ENCODE data around the gene PACSIN1.

PACSIN1 gene

DNA sequence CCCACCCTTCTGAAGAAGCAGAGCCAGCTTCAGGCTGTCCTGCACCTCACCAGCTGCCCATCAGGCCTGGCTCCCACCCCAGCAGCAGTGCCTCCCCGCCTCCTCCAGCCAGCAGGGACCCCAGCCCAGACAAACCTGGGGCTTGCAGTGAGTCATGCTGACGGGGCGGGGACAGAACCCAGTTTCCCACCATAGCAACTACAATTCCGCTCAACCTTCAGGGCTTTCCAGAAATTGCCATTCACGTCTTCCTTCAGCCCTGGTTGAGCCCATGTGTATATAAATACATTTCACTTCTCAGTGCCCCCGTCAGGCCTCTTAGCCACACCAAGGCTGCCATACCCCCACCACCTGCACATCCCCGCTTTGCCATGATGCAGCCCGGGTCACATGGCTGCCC lies 85.8 kb downstream of the PACSIN1 start:
- no peak overlapping the region for H3K27ac ChIP-seq (ENCODE audit: low read depth, low read length, severe bottlenecking)
- no peaks in the 10 kb centered on the region for H3K9me3 ChIP-seq (ENCODE audit: control insufficient read depth, low read length)
- peaks cover 3% of the 10 kb centered on the region for H3K4me1 ChIP-seq (ENCODE audit: control insufficient read depth, insufficient read depth, low read length, poor library complexity, severe bottlenecking)
- no peaks in the 10 kb centered on the region for H3K36me3 ChIP-seq (ENCODE audit: control insufficient read depth, insufficient read depth, low read length)
- 90 to 91% methylated on average over 4 to 8 of the region's 8 CpGs for WGBS, 2 experiments (ENCODE audit: insufficient coverage in 2 of 2)
- no peak overlapping the region for H3K4me3 ChIP-seq (ENCODE audit: extremely low read depth, insufficient read depth, low read length, poor library complexity, severe bottlenecking)

DNA sequence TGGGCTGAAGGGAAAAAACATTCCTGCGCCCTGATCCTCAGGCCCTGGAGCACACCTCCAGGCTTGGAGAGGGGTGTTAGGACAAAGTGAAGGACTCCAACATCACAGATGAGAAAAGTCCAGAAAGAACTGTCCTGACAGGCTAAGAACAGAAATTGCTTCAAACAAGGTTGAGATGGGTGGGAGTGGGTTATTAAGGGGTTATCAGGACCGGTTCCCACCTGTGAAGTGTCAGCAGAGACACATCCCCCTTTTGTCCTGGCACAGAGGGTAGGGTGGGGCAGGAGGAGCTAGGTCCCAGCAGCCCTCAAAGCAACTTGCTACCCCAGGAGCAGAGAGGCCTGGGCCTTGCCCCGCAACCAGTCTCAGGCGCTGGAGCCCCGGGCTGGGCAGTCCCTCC lies 86.7 kb downstream of the PACSIN1 start:
- 90 to 100% methylated on average over 1 to 2 of the region's 5 CpGs for WGBS, 2 experiments (ENCODE audit: insufficient coverage in 2 of 2)
- Histone ChIP-seq H3K4me3 (ENCODE audit: extremely low read depth, insufficient read depth, low read length, poor library complexity, severe bottlenecking) (no peak overlapping the region), H3K4me1 (ENCODE audit: control insufficient read depth, insufficient read depth, low read length, poor library complexity, severe bottlenecking) (peaks cover 3% of the 10 kb centered on the region), H3K9me3 (ENCODE audit: control insufficient read depth, low read length) (no peaks in the 10 kb centered on the region), H3K36me3 (ENCODE audit: control insufficient read depth, insufficient read depth, low read length) (no peaks in the 10 kb centered on the region), H3K27ac (ENCODE audit: low read depth, low read length, severe bottlenecking) (no peak overlapping the region)

DNA sequence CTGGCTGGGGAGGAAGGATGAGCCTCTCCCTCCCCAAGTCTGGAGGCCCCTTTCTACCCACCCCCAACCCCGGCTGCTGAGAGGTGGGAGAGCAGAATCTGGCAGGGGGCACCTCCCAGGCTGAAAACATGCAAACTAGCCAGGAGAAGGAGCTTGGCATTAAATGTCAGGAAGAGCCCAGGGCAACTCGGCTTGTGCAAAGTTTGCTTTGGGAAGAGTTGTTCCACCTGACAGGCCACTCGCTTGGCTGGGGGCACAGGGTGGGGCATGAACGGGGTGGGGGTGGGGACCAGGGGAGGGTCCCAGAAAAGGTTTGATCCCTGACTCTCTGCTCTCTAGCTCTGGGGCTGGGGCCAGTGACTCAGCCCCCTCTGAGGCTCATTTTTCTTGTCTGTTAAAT lies 87.3 kb downstream of the PACSIN1 start:
- H3K27ac ChIP-seq (ENCODE audit: low read depth, low read length, severe bottlenecking) = no peak overlapping the region
- H3K9me3 ChIP-seq (ENCODE audit: control insufficient read depth, low read length) = peaks cover 1% of the 10 kb centered on the region
- H3K4me3 ChIP-seq (ENCODE audit: extremely low read depth, insufficient read depth, low read length, poor library complexity, severe bottlenecking) = no peak overlapping the region
- no peaks in the 10 kb centered on the region for H3K36me3 ChIP-seq (ENCODE audit: control insufficient read depth, insufficient read depth, low read length)
- H3K4me1 ChIP-seq (ENCODE audit: control insufficient read depth, insufficient read depth, low read length, poor library complexity, severe bottlenecking) = peaks cover 3% of the 10 kb centered on the region
- 100% methylated on average over 2 of the region's 4 CpGs; no CpG with 5 or more reads in 1 of the 2 experiments for WGBS, 2 experiments (ENCODE audit: insufficient coverage in 2 of 2)

DNA sequence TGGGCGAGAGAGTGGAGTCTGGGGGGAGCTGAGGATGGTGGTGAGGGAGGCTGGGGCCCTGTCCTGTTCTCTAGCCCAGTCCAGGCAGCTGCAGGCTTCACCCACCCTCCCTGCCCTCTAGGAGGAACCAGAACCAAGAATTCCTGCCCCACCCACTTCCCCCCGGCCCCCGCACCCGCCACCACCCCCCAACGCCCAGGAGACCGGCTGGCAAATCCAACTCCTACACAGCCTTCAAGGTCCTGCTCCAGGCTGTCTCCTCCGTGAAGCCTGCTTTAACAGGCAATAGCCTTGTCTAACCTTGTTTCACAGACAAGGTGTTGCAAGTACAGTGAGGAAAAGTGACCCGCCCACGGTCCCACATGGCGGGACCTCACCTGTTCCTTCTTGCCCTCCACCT lies 87.9 kb downstream of the PACSIN1 start:
- WGBS, 2 experiments (ENCODE audit: insufficient coverage in 2 of 2) = 61 to 86% methylated on average over 4 to 5 of the region's 10 CpGs
- Histone ChIP-seq H3K27ac (ENCODE audit: low read depth, low read length, severe bottlenecking) (no peak overlapping the region), H3K4me3 (ENCODE audit: extremely low read depth, insufficient read depth, low read length, poor library complexity, severe bottlenecking) (no peak overlapping the region), H3K36me3 (ENCODE audit: control insufficient read depth, insufficient read depth, low read length) (no peaks in the 10 kb centered on the region), H3K9me3 (ENCODE audit: control insufficient read depth, low read length) (peaks cover 6% of the 10 kb centered on the region), H3K4me1 (ENCODE audit: control insufficient read depth, insufficient read depth, low read length, poor library complexity, severe bottlenecking) (peaks cover 3% of the 10 kb centered on the region)

DNA sequence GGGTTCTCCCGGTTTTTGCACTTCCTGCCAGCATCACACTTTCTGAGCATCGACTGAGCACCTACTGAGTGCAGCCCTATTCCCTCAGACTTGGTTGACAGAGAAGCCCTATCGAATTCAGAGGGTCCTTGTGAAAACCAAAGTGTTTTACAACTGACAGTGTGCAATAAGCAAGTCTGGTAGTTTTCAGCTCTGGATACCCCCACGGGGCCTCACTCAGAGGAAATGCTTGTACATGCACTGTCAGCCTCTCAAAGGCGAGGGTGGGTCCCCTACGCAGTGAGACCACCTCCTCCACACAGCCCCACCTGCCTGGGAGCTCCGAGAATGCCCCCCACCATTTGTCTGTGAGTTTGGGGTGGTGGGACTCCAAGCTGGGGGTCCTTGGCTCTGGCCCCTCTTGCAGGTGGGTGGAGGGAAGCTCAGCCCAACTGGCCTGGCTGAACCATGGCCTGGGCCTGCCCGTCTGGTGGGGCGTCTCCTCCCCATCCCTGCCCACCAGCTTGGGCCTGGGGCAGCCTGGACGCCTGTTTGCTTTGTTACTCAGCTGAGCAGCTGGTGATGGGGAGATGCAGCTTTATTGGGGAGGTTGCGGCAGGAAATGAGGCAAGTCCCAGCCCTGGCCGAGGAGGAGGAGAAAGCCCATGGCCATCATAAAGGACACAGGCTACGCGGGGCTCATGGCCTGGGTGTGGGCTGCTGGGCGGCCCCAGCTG lies 88.6 kb downstream of the PACSIN1 start:
- Histone ChIP-seq H3K9me3 (ENCODE audit: control insufficient read depth, low read length) (peaks cover 6% of the 10 kb centered on the region), H3K27ac (ENCODE audit: low read depth, low read length, severe bottlenecking) (no peak overlapping the region), H3K36me3 (ENCODE audit: control insufficient read depth, insufficient read depth, low read length) (no peaks in the 10 kb centered on the region), H3K4me1 (ENCODE audit: control insufficient read depth, insufficient read depth, low read length, poor library complexity, severe bottlenecking) (peaks cover 3% of the 10 kb centered on the region), H3K4me3 (ENCODE audit: extremely low read depth, insufficient read depth, low read length, poor library complexity, severe bottlenecking) (no peak overlapping the region)
- 84 to 86% methylated on average over 7 to 8 of the region's 15 CpGs for WGBS, 2 experiments (ENCODE audit: insufficient coverage in 2 of 2)

DNA sequence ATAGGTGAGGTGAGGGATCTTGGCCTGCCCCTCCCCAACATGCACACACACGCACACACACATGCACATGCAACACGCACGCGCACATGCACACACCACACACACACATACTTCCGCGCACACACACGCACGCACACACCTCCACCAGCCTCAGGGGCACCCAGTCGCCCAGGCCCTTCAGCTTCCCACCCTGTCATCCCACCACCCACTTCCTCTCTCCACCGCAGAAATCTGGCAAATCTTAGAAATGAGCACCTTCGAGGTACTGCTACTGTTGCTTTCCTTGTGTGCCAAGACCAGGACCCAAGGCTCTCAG lies 89.1 kb downstream of the PACSIN1 start:
- no peak overlapping the region for H3K27ac ChIP-seq (ENCODE audit: low read depth, low read length, severe bottlenecking)
- H3K4me3 ChIP-seq (ENCODE audit: extremely low read depth, insufficient read depth, low read length, poor library complexity, severe bottlenecking) = no peak overlapping the region
- no peaks in the 10 kb centered on the region for H3K36me3 ChIP-seq (ENCODE audit: control insufficient read depth, insufficient read depth, low read length)
- peaks cover 3% of the 10 kb centered on the region for H3K4me1 ChIP-seq (ENCODE audit: control insufficient read depth, insufficient read depth, low read length, poor library complexity, severe bottlenecking)
- WGBS, 2 experiments (ENCODE audit: insufficient coverage in 2 of 2) = 88 to 99% methylated on average over 10 of the region's 11 CpGs
- peaks cover 6% of the 10 kb centered on the region for H3K9me3 ChIP-seq (ENCODE audit: control insufficient read depth, low read length)

DNA sequence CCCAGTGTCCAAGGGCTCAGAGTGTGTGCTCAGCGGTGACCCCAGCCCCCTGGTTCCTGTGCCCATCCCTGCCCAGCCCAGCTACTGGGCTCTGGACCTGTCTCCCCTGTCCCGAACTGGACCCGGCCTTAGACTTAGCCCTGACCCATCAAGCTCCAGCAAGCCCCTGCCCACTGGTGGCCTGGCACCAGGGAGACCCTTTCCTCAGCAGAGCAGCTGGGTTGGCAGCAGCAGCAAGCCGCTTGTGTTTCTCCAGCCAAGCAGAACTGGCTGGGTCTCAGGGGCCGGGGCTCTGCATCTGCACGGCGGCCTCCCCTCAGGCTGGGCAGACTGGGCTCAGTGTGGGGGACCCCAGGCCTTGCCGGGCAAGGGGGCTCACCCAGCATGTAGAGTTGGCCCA lies 89.5 kb downstream of the PACSIN1 start:
- H3K36me3 ChIP-seq (ENCODE audit: control insufficient read depth, insufficient read depth, low read length) = no peaks in the 10 kb centered on the region
- 91 to 97% methylated on average over 7 to 8 of the region's 8 CpGs for WGBS, 2 experiments (ENCODE audit: insufficient coverage in 2 of 2)
- H3K9me3 ChIP-seq (ENCODE audit: control insufficient read depth, low read length) = peaks cover 6% of the 10 kb centered on the region
- H3K4me3 ChIP-seq (ENCODE audit: extremely low read depth, insufficient read depth, low read length, poor library complexity, severe bottlenecking) = no peak overlapping the region
- H3K27ac ChIP-seq (ENCODE audit: low read depth, low read length, severe bottlenecking) = no peak overlapping the region
- H3K4me1 ChIP-seq (ENCODE audit: control insufficient read depth, insufficient read depth, low read length, poor library complexity, severe bottlenecking) = peaks cover 3% of the 10 kb centered on the region

DNA sequence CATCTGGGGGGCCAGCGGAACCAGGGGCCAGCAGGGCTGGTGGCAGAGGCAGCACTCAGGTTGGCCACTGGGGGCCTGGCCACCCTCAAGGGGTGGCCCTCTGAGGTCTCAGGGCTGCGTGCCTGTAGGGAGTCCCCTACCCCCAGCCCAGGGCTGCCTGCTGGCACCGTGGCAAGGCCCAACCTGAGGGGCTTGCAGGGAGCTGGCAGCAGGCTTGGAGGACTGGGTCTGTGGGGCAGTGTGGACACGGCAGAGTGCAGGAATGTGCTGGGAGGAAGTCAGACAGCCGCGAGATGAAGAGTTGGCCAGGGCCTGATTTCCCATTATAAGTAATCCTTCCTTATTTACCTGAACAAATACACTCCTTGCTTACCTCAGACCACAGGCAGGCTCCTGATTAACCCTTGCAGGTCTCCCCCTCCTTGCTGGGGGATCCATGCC lies 90.2 kb downstream of the PACSIN1 start, which contains the start of gene SPDEF:
Gene SPDEF, minus strand, starts transcription at position 299 of the 441 bp plus-strand sequence. CDS start 11,874 bp downstream, outside the sequence.
- WGBS, 2 experiments (ENCODE audit: insufficient coverage in 2 of 2) = 82 to 86% methylated on average over 5 of the region's 6 CpGs
- Histone ChIP-seq H3K36me3 (ENCODE audit: control insufficient read depth, insufficient read depth, low read length) (no peaks in the 10 kb centered on the region), H3K4me1 (ENCODE audit: control insufficient read depth, insufficient read depth, low read length, poor library complexity, severe bottlenecking) (peaks cover 8% of the 10 kb centered on the region), H3K9me3 (ENCODE audit: control insufficient read depth, low read length) (peaks cover 6% of the 10 kb centered on the region), H3K27ac (ENCODE audit: low read depth, low read length, severe bottlenecking) (no peak within 1 kb of the TSS), H3K4me3 (ENCODE audit: extremely low read depth, insufficient read depth, low read length, poor library complexity, severe bottlenecking) (no peak within 1 kb of the TSS)

DNA sequence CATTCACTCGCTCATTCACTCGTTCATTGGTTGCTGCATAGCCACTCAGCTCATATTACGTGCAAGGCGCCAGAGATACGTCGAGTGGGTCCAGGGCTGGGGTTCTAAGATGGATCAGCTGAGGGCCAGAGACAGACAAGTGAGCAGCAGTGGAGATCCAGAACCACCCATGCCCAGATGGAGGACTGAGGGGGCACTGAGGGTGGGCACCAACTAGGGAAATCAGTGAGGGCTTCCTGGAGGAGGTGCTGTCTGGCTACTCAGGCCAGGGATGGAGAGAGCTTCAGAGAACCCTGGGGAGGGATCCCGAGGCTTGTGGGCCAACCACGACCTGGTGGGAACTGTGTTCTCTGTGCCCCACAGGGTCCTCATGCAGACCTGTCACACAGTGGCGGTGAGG lies 90.6 kb downstream of the PACSIN1 start:
- H3K36me3 ChIP-seq (ENCODE audit: control insufficient read depth, insufficient read depth, low read length) = no peaks in the 10 kb centered on the region
- peaks cover 8% of the 10 kb centered on the region for H3K4me1 ChIP-seq (ENCODE audit: control insufficient read depth, insufficient read depth, low read length, poor library complexity, severe bottlenecking)
- no peak overlapping the region for H3K27ac ChIP-seq (ENCODE audit: low read depth, low read length, severe bottlenecking)
- peaks cover 6% of the 10 kb centered on the region for H3K9me3 ChIP-seq (ENCODE audit: control insufficient read depth, low read length)
- 92% methylated on average over 9 of the region's 9 CpGs for WGBS, 2 experiments (ENCODE audit: insufficient coverage in 2 of 2)
- no peak overlapping the region for H3K4me3 ChIP-seq (ENCODE audit: extremely low read depth, insufficient read depth, low read length, poor library complexity, severe bottlenecking)

DNA sequence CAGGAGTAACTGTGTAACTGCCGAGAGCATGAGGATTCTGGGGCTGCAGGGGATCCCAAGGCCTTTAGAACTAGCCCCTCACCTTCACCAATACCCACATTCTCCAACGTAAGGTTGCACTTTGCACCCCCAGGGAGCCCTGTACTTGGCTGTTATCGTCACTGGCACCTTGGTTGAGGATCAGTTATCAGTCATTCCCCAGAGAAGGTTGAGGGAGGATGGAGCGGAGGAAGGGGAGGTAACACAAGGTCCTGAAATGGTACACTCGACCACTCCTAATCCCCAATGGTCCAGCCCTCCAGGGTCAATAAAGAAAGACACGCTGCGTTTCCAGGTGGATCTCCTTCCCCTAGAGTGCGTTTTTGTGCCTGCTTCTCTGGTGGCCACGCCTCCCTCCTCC lies 91.4 kb downstream of the PACSIN1 start:
- 80 to 87% methylated on average over 3 to 6 of the region's 9 CpGs for WGBS, 2 experiments (ENCODE audit: insufficient coverage in 2 of 2)
- peaks cover 6% of the 10 kb centered on the region for H3K9me3 ChIP-seq (ENCODE audit: control insufficient read depth, low read length)
- H3K36me3 ChIP-seq (ENCODE audit: control insufficient read depth, insufficient read depth, low read length) = no peaks in the 10 kb centered on the region
- H3K4me1 ChIP-seq (ENCODE audit: control insufficient read depth, insufficient read depth, low read length, poor library complexity, severe bottlenecking) = peaks cover 8% of the 10 kb centered on the region
- no peak overlapping the region for H3K4me3 ChIP-seq (ENCODE audit: extremely low read depth, insufficient read depth, low read length, poor library complexity, severe bottlenecking)
- no peak overlapping the region for H3K27ac ChIP-seq (ENCODE audit: low read depth, low read length, severe bottlenecking)

DNA sequence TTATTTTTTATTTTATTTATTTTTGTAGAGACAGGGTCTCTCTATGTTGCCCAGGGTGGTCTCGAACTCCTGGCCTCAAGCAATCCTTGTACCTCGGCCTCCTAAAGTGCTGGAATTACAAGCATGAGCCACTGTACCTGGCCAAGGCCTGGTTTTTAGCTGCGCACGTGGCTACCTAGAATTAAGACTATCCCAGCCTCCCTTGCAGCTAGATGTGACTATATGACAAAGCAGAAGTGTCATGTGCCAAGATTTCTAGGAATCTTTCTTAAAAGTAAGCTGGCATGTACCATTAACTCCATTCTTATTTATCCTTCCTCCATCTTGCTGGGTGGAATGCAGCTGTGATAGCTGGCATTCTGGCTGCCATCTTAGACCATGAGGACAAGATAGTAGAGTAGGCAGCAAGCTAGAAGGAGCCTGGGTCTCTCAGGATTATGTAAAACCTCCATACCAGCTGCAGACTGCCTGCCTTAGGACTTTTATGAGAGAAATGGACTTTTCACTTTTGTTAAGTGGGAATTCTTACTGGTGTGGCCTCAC lies 92.4 kb downstream of the PACSIN1 start:
- WGBS, 2 experiments (ENCODE audit: insufficient coverage in 2 of 2) = 91 to 94% methylated on average over 2 to 3 of the region's 4 CpGs
- H3K36me3 ChIP-seq (ENCODE audit: control insufficient read depth, insufficient read depth, low read length) = no peaks in the 10 kb centered on the region
- H3K4me3 ChIP-seq (ENCODE audit: extremely low read depth, insufficient read depth, low read length, poor library complexity, severe bottlenecking) = no peak overlapping the region

More for the DNA sequence above, 92.4 kb downstream of the PACSIN1 start:
- Histone ChIP-seq H3K27ac (ENCODE audit: low read depth, low read length, severe bottlenecking) (no peak overlapping the region), H3K9me3 (ENCODE audit: control insufficient read depth, low read length) (peaks cover 6% of the 10 kb centered on the region), H3K4me1 (ENCODE audit: control insufficient read depth, insufficient read depth, low read length, poor library complexity, severe bottlenecking) (peaks cover 8% of the 10 kb centered on the region)

Measured in mesodermal cell (in vitro differentiated cells).